ENCODE data around the gene ACER3.

The ACER3 gene

GRCh38 chr11:76944225-76944624 lies 83.5 kb downstream of the ACER3 start:
- TF ChIP-seq ARNT (IDR thresholded peaks at IDR 0.05) (no peak), NFRKB (IDR thresholded peaks at IDR 0.05) (no peak), SP1 (IDR thresholded peaks at IDR 0.05) (no peak), TARDBP (IDR thresholded peaks at IDR 0.05) (no peak), LEF1 (IDR thresholded peaks at IDR 0.05; ENCODE audit: borderline replicate concordance) (no peak), ZNF384 (IDR thresholded peaks at IDR 0.05) (no peak), FOXM1 (IDR thresholded peaks at IDR 0.05; ENCODE audit: borderline replicate concordance) (no peak), CTBP1 (IDR thresholded peaks at IDR 0.05; ENCODE audit: borderline replicate concordance) (no peak)

GRCh38 chr11:76946223-76946622 lies 85.5 kb downstream of the ACER3 start:
- no peak for DNase-seq (ENCODE audit: extremely low spot score)
- TF ChIP-seq LEF1 (IDR thresholded peaks at IDR 0.05; ENCODE audit: borderline replicate concordance) (no peak), CTBP1 (IDR thresholded peaks at IDR 0.05; ENCODE audit: borderline replicate concordance) (no peak), BHLHE40 (IDR thresholded peaks at IDR 0.05; ENCODE audit: borderline replicate concordance) (no peak), FOXK2 (IDR thresholded peaks at IDR 0.05) (no peak), SP1 (IDR thresholded peaks at IDR 0.05) (no peak), FOXA1 (IDR thresholded peaks at IDR 0.05) (no peak), PKNOX1 (IDR thresholded peaks at IDR 0.05) (no peak), FOXM1 (IDR thresholded peaks at IDR 0.05; ENCODE audit: borderline replicate concordance) (no peak), SUZ12 (IDR thresholded peaks at IDR 0.05) (no peak), NFRKB (IDR thresholded peaks at IDR 0.05) (no peak), ARNT (IDR thresholded peaks at IDR 0.05) (no peak), L3MBTL2 (conservative IDR thresholded peaks at IDR 0.05) (no peak), ELF4 (IDR thresholded peaks at IDR 0.05) (no peak), HDGF (IDR thresholded peaks at IDR 0.05; ENCODE audit: borderline replicate concordance) (no peak), ZNF384 (IDR thresholded peaks at IDR 0.05) (no peak), TARDBP (IDR thresholded peaks at IDR 0.05) (no peak)
- CTCF ChIA-PET: interaction anchor here (0.5 kb wide), 1 partner anchor 101 kb away, joined by 3 read pairs; no protein-coding TSS in a partner anchor
- POLR2A ChIA-PET: no interaction called here

More at GRCh38 chr11:76944225-76944624, 83.5 kb downstream of the ACER3 start:
- ChIA-PET POLR2A (no interaction called here), CTCF (no interaction called here)
- no peak for DNase-seq (ENCODE audit: extremely low spot score)

GRCh38 chr11:76947190-76947589 lies 86.5 kb downstream of the ACER3 start:
- no peak for TF ChIP-seq TARDBP (IDR thresholded peaks at IDR 0.05)
- no peak for TF ChIP-seq NFRKB (IDR thresholded peaks at IDR 0.05)
- TF ChIP-seq FOXK2 (IDR thresholded peaks at IDR 0.05): no peak
- TF ChIP-seq CTBP1 (IDR thresholded peaks at IDR 0.05; ENCODE audit: borderline replicate concordance): no peak
- TF ChIP-seq SP1 (IDR thresholded peaks at IDR 0.05): no peak
- TF ChIP-seq FOXA1 (IDR thresholded peaks at IDR 0.05): no peak
- TF ChIP-seq HDGF (IDR thresholded peaks at IDR 0.05; ENCODE audit: borderline replicate concordance): no peak
- TF ChIP-seq ZNF384 (IDR thresholded peaks at IDR 0.05): no peak
- TF ChIP-seq ARNT (IDR thresholded peaks at IDR 0.05): no peak
- no peak for TF ChIP-seq SUZ12 (IDR thresholded peaks at IDR 0.05)
- no peak for TF ChIP-seq L3MBTL2 (conservative IDR thresholded peaks at IDR 0.05)
- no peak for TF ChIP-seq FOXM1 (IDR thresholded peaks at IDR 0.05; ENCODE audit: borderline replicate concordance)
- TF ChIP-seq LEF1 (IDR thresholded peaks at IDR 0.05; ENCODE audit: borderline replicate concordance): no peak
- no peak for TF ChIP-seq BHLHE40 (IDR thresholded peaks at IDR 0.05; ENCODE audit: borderline replicate concordance)
- TF ChIP-seq PKNOX1 (IDR thresholded peaks at IDR 0.05): no peak
- DNase-seq (ENCODE audit: extremely low spot score): no peak
- CTCF ChIA-PET: no interaction called here
- POLR2A ChIA-PET: no interaction called here

GRCh38 chr11:76947800-76948199 lies 87.1 kb downstream of the ACER3 start:
- TF ChIP-seq TARDBP (IDR thresholded peaks at IDR 0.05) (no peak), HDGF (IDR thresholded peaks at IDR 0.05; ENCODE audit: borderline replicate concordance) (no peak), FOXA1 (IDR thresholded peaks at IDR 0.05) (no peak), CTBP1 (IDR thresholded peaks at IDR 0.05; ENCODE audit: borderline replicate concordance) (no peak), PKNOX1 (IDR thresholded peaks at IDR 0.05) (no peak), LEF1 (IDR thresholded peaks at IDR 0.05; ENCODE audit: borderline replicate concordance) (no peak), BHLHE40 (IDR thresholded peaks at IDR 0.05; ENCODE audit: borderline replicate concordance) (no peak), SP1 (IDR thresholded peaks at IDR 0.05) (no peak), ZNF384 (IDR thresholded peaks at IDR 0.05) (no peak), L3MBTL2 (conservative IDR thresholded peaks at IDR 0.05) (no peak)
- CTCF ChIA-PET: no interaction called here

GRCh38 chr11:76955459-76956114 lies 94.9 kb downstream of the ACER3 start:
- ChIA-PET POLR2A (no interaction called here), CTCF (no interaction called here)
- TF ChIP-seq FOXA1 (IDR thresholded peaks at IDR 0.05) (no peak), CTBP1 (IDR thresholded peaks at IDR 0.05; ENCODE audit: borderline replicate concordance) (no peak), SUZ12 (IDR thresholded peaks at IDR 0.05) (no peak), ZNF384 (IDR thresholded peaks at IDR 0.05) (no peak), FOXK2 (IDR thresholded peaks at IDR 0.05) (no peak), HDGF (IDR thresholded peaks at IDR 0.05; ENCODE audit: borderline replicate concordance) (no peak), L3MBTL2 (conservative IDR thresholded peaks at IDR 0.05) (no peak), FOXM1 (IDR thresholded peaks at IDR 0.05; ENCODE audit: borderline replicate concordance) (no peak), ARNT (IDR thresholded peaks at IDR 0.05) (no peak), PKNOX1 (IDR thresholded peaks at IDR 0.05) (no peak), BHLHE40 (IDR thresholded peaks at IDR 0.05; ENCODE audit: borderline replicate concordance) (no peak)

More at GRCh38 chr11:76947800-76948199, 87.1 kb downstream of the ACER3 start:
- POLR2A ChIA-PET: no interaction called here
- DNase-seq (ENCODE audit: extremely low spot score): no peak

More at GRCh38 chr11:76955459-76956114, 94.9 kb downstream of the ACER3 start:
- DNase-seq (ENCODE audit: extremely low spot score): no peak

Measured in HEK293T (cell line).